Erythroblast (primary cell): ENCODE data around the gene PHACTR3.

Experiments
- GATA1 ChIP-seq: IDR thresholded peaks from 2 replicates; pipeline ENCODE4 v1.6.1; 2011; ENCODE audit warnings: low read depth, mild to moderate bottlenecking, control low read depth, low read length, moderate library complexity
- POLR2A ChIP-seq: IDR thresholded peaks from 2 replicates; pipeline ENCODE4 v1.6.1; 2011; ENCODE audit warnings: mild to moderate bottlenecking, low read length

DNA sequence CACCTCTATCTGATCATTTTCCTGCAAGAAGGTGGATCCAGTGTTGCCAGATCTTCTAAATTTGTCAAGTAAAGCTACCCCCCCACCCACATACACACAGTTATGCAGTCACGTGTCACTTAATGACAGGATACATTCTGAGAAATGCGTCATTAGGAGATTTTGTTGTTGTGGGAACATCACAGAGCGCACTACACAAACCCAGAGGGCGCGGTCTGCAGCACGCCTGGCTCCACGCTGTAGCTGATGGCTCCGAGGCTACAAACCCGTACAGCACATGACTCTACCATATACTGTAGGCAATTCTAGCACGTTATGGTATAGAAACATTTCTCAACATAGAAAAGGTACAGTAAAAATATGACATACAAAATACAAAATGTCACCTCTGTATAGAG lies 202.2 kb downstream of the PHACTR3 start:
- no peak for TF ChIP-seq POLR2A
- TF ChIP-seq GATA1 = no peak
